Thyroid gland (tissue), 4 donors: ENCODE measurements around the gene MTA3.

ENCODE experiments used
- CTCF ChIP-seq, 6 experiments: fragments of 200-600 bp in 3 of 6; fragments of 450-650 bp in 3 of 6; sonication (generic) in 3 of 6; IDR thresholded peaks; one replicate each; pipeline ENCODE4 v1.5.1; 2016 to 2019; ENCODE audit warnings: antibody characterized with exemption in 6 of 6, mild to moderate bottlenecking in 2 of 6, inconsistent platforms in 1 of 6, moderate library complexity in 1 of 6
- POLR2A ChIP-seq, 2 donors: fragments of 450-650 bp; IDR thresholded peaks; one replicate each; pipeline ENCODE4 v1.6.1; 2017; ENCODE audit warnings: antibody characterized with exemption in 2 of 2, mild to moderate bottlenecking in 2 of 2, moderate library complexity in 1 of 2

- no peak for TF ChIP-seq CTCF (IDR thresholded peaks at IDR 0.05)
- TF ChIP-seq POLR2A (IDR thresholded peaks at IDR 0.05): no peak
Measured at GRCh38 chr2:42742740-42743658, 174.6 kb downstream of the MTA3 start.
